ENCODE results near the gene SOD1. TPM values are rescaled to one million over a fixed set of nuclear protein-coding genes. Genes with fewer than 3 reads are reported as not detected.

SOD1 gene
- total RNA-seq, 2 donors from 2014 or later: 320 to 322 TPM

GRCh38 chr21:31658053-31658452 is 1.4 kb upstream of the SOD1 start:
- no peak overlapping the region for H3K4me3 ChIP-seq
- H3K27ac ChIP-seq: peak overlapping the region; percentile 91
- H3K27me3 ChIP-seq: no peaks in the 10 kb centered on the region
- H3K4me1 ChIP-seq: peaks cover 3% of the 10 kb centered on the region
- intact Hi-C loops (cut with DNase I): loop anchor here (5.0 kb wide), 1 partner anchor 74 kb away; the partner anchor contains the start of gene SCAF4
- DNase-seq: peak; percentile 84
- no peaks in the 10 kb centered on the region for H3K9me3 ChIP-seq
- TF ChIP-seq, protein P1, sequence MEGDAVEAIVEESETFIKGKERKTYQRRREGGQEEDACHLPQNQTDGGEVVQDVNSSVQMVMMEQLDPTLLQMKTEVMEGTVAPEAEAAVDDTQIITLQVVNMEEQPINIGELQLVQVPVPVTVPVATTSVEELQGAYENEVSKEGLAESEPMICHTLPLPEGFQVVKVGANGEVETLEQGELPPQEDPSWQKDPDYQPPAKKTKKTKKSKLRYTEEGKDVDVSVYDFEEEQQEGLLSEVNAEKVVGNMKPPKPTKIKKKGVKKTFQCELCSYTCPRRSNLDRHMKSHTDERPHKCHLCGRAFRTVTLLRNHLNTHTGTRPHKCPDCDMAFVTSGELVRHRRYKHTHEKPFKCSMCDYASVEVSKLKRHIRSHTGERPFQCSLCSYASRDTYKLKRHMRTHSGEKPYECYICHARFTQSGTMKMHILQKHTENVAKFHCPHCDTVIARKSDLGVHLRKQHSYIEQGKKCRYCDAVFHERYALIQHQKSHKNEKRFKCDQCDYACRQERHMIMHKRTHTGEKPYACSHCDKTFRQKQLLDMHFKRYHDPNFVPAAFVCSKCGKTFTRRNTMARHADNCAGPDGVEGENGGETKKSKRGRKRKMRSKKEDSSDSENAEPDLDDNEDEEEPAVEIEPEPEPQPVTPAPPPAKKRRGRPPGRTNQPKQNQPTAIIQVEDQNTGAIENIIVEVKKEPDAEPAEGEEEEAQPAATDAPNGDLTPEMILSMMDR (IDR thresholded peaks at IDR 0.05): no peak
- H3K9ac ChIP-seq (ENCODE audit: low read depth in 2 of 2, low read length in 2 of 2): no peak overlapping the region
- no peaks in the 10 kb centered on the region for H3K36me3 ChIP-seq

GRCh38 chr21:31659286-31659535 is 282 bp upstream of the SOD1 start:
- intact Hi-C loops (cut with DNase I): loop anchor here (5.0 kb wide), 1 partner anchor 73 kb away; the partner anchor contains the start of gene SCAF4
- H3K27ac ChIP-seq: peak overlapping the region; percentile 91
- no peaks in the 10 kb centered on the region for H3K9me3 ChIP-seq
- no peaks in the 10 kb centered on the region for H3K27me3 ChIP-seq
- no peaks in the 10 kb centered on the region for H3K36me3 ChIP-seq
- H3K4me1 ChIP-seq: peaks cover 7% of the 10 kb centered on the region
- TF ChIP-seq, protein P1 (IDR thresholded peaks at IDR 0.05): no peak
- peak overlapping the region in 1 of 2 donors; percentile 81 for H3K9ac ChIP-seq (ENCODE audit: low read depth in 2 of 2, low read length in 2 of 2)
- peak overlapping the region; percentile 80 for H3K4me3 ChIP-seq
- no peak for DNase-seq

DNA sequence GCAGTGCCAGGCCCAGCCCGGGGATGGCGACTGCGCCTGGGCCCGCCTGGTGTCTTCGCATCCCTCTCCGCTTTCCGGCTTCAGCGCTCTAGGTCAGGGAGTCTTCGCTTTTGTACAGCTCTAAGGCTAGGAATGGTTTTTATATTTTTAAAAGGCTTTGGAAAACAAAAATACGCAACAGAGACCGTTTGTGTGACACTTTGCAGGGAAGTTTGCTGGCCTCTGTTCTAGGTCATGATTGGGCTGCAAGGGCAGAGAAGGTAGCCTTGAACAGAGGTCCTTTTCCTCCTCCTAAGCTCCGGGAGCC is 719 bp downstream of the SOD1 start:
- Histone ChIP-seq H3K9ac (ENCODE audit: low read depth in 2 of 2, low read length in 2 of 2) (peak overlapping the region; percentile 69 to 83), H3K9me3 (no peaks in the 10 kb centered on the region), H3K36me3 (no peaks in the 10 kb centered on the region), H3K4me1 (peaks cover 7% of the 10 kb centered on the region), H3K4me3 (peak overlapping the region; percentile 80), H3K27me3 (no peaks in the 10 kb centered on the region), H3K27ac (peak overlapping the region; percentile 91)
- intact Hi-C loops (cut with DNase I): no loop called here
- TF ChIP-seq, protein P1 (IDR thresholded peaks at IDR 0.05): no peak
- no peak for DNase-seq

GRCh38 chr21:31660591-31660990 is 1.1 kb downstream of the SOD1 start:
- TF ChIP-seq, protein P1 (IDR thresholded peaks at IDR 0.05): no peak
- Histone ChIP-seq H3K4me1 (peaks cover 7% of the 10 kb centered on the region), H3K4me3 (peak overlapping the region; percentile 80), H3K9me3 (no peaks in the 10 kb centered on the region), H3K36me3 (no peaks in the 10 kb centered on the region), H3K9ac (ENCODE audit: low read depth in 2 of 2, low read length in 2 of 2) (peak overlapping the region; percentile 69 to 83), H3K27ac (peak overlapping the region; percentile 91), H3K27me3 (no peaks in the 10 kb centered on the region)
- no peak for DNase-seq
- intact Hi-C loops (cut with DNase I): no loop called here

- intact Hi-C loops (cut with DNase I): no loop called here
- H3K36me3 ChIP-seq: peaks cover 9% of the 10 kb centered on the region
These were observed 4.2 kb downstream of the SOD1 start for GRCh38 chr21:31663584-31664249.

More at GRCh38 chr21:31663584-31664249, 4.2 kb downstream of the SOD1 start:
- Histone ChIP-seq H3K9ac (ENCODE audit: low read depth in 2 of 2, low read length in 2 of 2) (no peak overlapping the region), H3K9me3 (no peaks in the 10 kb centered on the region), H3K4me3 (no peak overlapping the region), H3K27ac (no peak overlapping the region), H3K27me3 (no peaks in the 10 kb centered on the region), H3K4me1 (peaks cover 7% of the 10 kb centered on the region)
- DNase-seq: no peak
- TF ChIP-seq, protein P1 (IDR thresholded peaks at IDR 0.05): no peak

All from colonic mucosa (tissue), 4 donors.